ENCODE data around the gene ANP32E. TPM values are rescaled to one million over a fixed set of nuclear protein-coding genes. Genes with fewer than 3 reads are reported as not detected.

ANP32E gene
- total and polyA plus RNA-seq, 9 of the 15 experiments (the other 6 are each of a cell fraction or from before 2014, with no cell fraction given) = 60.4 to 197 (median 104) TPM

DNA sequence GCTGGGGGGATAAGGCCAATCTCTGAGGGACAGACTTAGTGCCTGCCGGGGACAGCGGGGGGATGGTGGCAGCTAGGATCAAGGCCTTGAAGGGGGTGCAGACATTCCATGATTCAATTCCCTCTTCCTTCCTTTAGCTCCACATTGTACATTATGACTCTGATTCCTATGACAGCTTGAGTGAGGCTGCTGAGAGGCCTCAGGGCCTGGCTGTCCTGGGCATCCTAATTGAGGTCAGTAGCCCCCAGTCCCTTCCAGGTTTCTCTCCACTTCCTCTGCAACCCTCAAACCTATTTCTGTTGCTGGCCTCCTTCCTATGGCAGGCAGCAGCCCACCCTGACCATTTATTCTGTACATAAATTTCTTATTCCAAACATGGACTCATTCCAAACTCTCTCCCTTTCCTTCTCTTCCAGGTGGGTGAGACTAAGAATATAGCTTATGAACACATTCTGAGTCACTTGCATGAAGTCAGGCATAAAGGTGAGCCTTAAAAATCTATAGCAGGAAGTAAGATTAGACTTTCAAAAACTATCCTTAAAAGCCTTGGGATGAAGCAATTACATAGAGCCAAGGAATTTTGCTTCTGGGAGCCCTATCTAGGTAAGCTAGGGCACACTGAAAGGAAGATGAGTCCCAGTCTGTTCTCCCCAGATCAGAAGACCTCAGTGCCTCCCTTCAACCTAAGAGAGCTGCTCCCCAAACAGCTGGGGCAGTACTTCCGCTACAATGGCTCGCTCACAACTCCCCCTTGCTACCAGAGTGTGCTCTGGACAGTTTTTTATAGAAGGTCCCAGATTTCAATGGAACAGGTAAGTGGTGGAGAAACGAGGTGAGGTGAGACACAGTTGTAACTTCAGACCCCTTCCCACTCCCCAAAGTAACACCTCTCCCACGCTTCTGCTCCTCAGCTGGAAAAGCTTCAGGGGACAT, 26.7 kb upstream of the ANP32E start (continued):
- TF ChIP-seq DNMT1 (IDR thresholded peaks at IDR 0.05) (no peak), ETV1 (tag; conservative IDR thresholded peaks at IDR 0.05; ENCODE audit: low read depth) (0 out of 2 replicates have a peak, but pooled peaks have one; percentile 13), KDM2B (CRISPR knock-in tag; IDR thresholded peaks at IDR 0.05) (no peak)

DNA sequence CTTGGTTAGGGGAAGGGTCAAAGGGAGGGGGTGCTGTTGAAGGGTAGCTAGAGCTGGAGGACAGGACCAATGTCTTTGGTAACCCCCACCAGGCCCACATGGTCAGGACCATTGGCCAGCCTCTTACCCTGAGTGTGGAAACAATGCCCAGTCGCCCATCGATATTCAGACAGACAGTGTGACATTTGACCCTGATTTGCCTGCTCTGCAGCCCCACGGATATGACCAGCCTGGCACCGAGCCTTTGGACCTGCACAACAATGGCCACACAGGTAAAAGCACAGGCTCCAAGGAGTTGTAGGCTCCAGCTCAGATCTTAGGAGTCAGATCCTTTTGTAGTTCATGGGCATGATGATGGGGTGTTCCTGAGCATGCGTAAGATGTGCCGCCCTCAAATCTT, 25.5 kb upstream of the ANP32E start:
- no peak overlapping the region for H3K4me3 ChIP-seq
- no peak for FAIRE-seq
- no peak overlapping the region for H3K27ac ChIP-seq (ENCODE audit: extremely low read depth, low read depth, low read length)
- DNase-seq (ENCODE audit: extremely low read depth in 1 of 4, low spot score in 3 of 4) = no peak
- WGBS (ENCODE audit: insufficient coverage, low coverage, missing lambda C conversion rate) = 74% methylated on average over 6 of the region's 6 CpGs
- no peaks in the 10 kb centered on the region for H3K79me2 ChIP-seq (ENCODE audit: control insufficient read depth, insufficient read depth, low read length)
- peaks cover 17 to 24% of the 10 kb centered on the region in 2 experiments for H3K4me1 ChIP-seq (replicated peaks in 1 of 2; ENCODE audit: control insufficient read depth in 2 of 2, insufficient read depth in 2 of 2, low read length in 2 of 2)
- peaks cover 21% of the 10 kb centered on the region for H3K36me3 ChIP-seq (ENCODE audit: control insufficient read depth, insufficient read depth, low read length)
- H3K27me3 ChIP-seq (ENCODE audit: control insufficient read depth in 2 of 2, insufficient read depth in 2 of 2, low read length in 2 of 2) = peaks cover 0 to 4% of the 10 kb centered on the region in 2 experiments; a peak in 2 of 5 replicates
- no TSS peak for BruUV-seq (replicated peaks)
- no peaks in the 10 kb centered on the region for H4K20me1 ChIP-seq (replicated peaks; ENCODE audit: control insufficient read depth, insufficient read depth, low read length)
- in situ Hi-C loops (cut with MboI) = no loop called here
- no peak overlapping the region for H3K4me2 ChIP-seq (ENCODE audit: insufficient read depth, low read length)
- no peaks in the 10 kb centered on the region for H3K9me1 ChIP-seq (ENCODE audit: control insufficient read depth, insufficient read depth, low read length)
- H2AFZ ChIP-seq (ENCODE audit: low read depth, low read length) = no peak overlapping the region
- ChIA-PET CTCF (ENCODE audit: low intra/inter-chr PET ratio) (no interaction called here), POLR2A (interaction anchor here (0.7 kb wide), 1 partner anchor 11 kb away, joined by 3 read pairs; the partner anchor contains the start of gene C1orf54)
- no peak for TF ChIP-seq ADNP (tag; IDR thresholded peaks at IDR 0.05)
- TF ChIP-seq MBD2 (IDR thresholded peaks at IDR 0.05; ENCODE audit: borderline replicate concordance, low read depth) = no peak
- TF ChIP-seq CC2D1A (IDR thresholded peaks at IDR 0.05) = no peak
- no peaks in the 10 kb centered on the region for H3K9me3 ChIP-seq (replicated peaks; ENCODE audit: control insufficient read depth, insufficient read depth, low read depth, low read length)
- ATAC-seq = no peak
- H3K9ac ChIP-seq (ENCODE audit: insufficient read depth in 1 of 2, low read depth in 2 of 2, low read length in 2 of 2) = peak overlapping the region in 1 of 2 experiments; percentile 54; a peak in 1 of 4 replicates
- intact Hi-C loops (cut with micrococcal nuclease) = no loop called here

All from K562 (cell line).